HG02852 (cell line): Measurements from ENCODE around the gene OR5D14.

Experiments used
- ATAC-seq: cut with Tn5 transposase; IDR thresholded peaks from one replicate; pipeline ENCODE4 v1.9.1; 2021; ENCODE audit warnings: mild to moderate bottlenecking, moderate library complexity; ENCODE audit not compliant: unreplicated experiment

OR5D14 gene

DNA sequence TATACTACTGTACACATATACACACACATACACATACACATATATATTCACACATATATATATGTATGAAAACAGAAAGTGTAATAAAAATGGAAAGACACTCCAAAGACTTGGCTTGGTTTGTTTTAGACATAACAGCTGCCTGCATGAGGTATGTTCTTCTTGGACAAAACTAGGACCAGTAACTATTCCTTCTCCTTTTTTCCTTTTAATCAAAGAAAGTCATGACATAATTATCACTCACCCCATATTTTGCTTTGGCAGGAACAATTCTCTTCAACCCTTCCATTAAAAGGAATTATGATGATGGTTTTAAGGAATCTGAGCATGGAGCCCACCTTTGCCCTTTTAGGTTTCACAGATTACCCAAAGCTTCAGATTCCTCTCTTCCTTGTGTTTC, at the start of gene OR5D14:
TSS of gene OR5D14 (plus strand) at position 301 of the 400 bp plus-strand sequence. CDS start at position 301, 0 bp downstream.
- ATAC-seq: no peak

- ATAC-seq: no peak
Measured at GRCh38 chr11:55773138-55773537, 22.2 kb upstream of the OR5D14 start, which contains the start of gene OR5D13. TSS of gene OR5D13 (plus strand) at chr11:55773438. CDS start at chr11:55773438, 0 bp downstream.

- ATAC-seq: no peak
Measured at GRCh38 chr11:55791606-55792005, 3.8 kb upstream of the OR5D14 start.

GRCh38 chr11:55793321-55793720, 2.0 kb upstream of the OR5D14 start:
- no peak for ATAC-seq

- ATAC-seq: no peak
Measured at GRCh38 chr11:55806248-55806647, 10.9 kb downstream of the OR5D14 start.

GRCh38 chr11:55811067-55811466, 15.7 kb downstream of the OR5D14 start, which contains the start of gene OR5L1:
TSS of gene OR5L1 (plus strand) at chr11:55811367. CDS start at chr11:55811467, 100 bp downstream.
- no peak for ATAC-seq

GRCh38 chr11:55819330-55819729, 24.0 kb downstream of the OR5D14 start, which contains the start of gene OR5D18:
TSS of gene OR5D18 (plus strand) at chr11:55819630. CDS start at chr11:55819630, 0 bp downstream.
- no peak for ATAC-seq

- ATAC-seq: no peak
Measured at GRCh38 chr11:55826919-55827318, 31.6 kb downstream of the OR5D14 start, which contains the start of gene OR5L2. TSS of gene OR5L2 (plus strand) at chr11:55827219. CDS start at chr11:55827219, 0 bp downstream.

GRCh38 chr11:55838452-55838851, 43.1 kb downstream of the OR5D14 start, which contains the start of gene OR5D16:
TSS of gene OR5D16 (plus strand) at chr11:55838752. CDS start at chr11:55838752, 0 bp downstream.
- no peak for ATAC-seq
